HG03060 (cell line): ENCODE data around the gene NAIF1.
"Not testable (repeated sequence)": the region's sequence is repeated elsewhere in the genome, so short reads cannot be mapped to it uniquely, and the experiment has no call there.

Experiments used
- ATAC-seq: cut with Tn5 transposase; IDR thresholded peaks from one replicate; pipeline ENCODE4 v1.9.1; 2021; ENCODE audit warnings: low read depth, moderate number of reproducible peaks; ENCODE audit not compliant: unreplicated experiment

NAIF1 gene

DNA sequence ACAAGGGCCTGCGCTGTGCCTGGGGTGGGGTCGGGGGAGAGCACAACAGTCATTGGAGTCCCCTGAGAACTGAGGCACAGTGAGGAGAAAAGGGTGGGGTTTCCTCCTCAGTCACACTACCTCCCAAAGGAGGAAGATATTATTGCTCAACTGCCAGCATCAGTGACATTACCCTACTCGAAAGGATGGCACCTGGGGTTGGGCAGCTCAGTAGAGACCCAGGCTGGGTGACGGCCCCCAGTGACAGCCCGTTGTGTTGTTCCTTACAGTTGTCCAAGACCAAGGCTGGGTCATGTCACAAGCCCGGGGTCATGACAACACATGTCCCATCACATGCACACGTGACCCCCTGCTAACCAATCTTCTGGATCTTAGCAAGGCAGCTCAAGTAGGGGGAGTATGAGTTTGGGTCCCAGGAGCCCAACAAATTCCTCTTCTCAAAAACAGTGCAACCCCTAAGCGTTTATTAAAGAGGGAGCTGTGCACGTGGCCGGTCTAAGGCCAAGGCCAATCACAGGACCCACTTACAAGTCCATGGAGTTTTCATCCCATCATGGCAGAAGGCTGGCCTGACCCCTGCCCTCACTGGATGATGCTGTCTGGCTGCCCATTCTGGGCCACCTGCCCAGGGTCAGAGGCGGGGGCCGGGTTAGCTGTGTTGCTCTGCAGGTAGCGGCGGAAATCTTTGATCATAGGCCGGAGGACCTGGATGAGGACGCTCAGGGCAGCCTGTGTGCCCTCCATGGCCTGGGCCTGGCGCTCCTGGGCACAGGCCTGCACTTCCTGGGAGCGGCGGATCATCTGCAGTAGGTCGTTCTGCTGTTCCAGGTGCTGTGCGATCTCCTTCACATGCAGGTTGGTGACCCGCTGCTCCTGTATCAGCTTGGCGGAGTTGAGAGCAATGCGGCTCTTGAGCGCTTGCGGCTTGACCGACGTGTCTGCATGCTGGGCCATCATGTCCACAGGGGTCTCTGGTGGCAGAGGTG, 4.0 kb downstream of the NAIF1 start:
- no peak for ATAC-seq

DNA sequence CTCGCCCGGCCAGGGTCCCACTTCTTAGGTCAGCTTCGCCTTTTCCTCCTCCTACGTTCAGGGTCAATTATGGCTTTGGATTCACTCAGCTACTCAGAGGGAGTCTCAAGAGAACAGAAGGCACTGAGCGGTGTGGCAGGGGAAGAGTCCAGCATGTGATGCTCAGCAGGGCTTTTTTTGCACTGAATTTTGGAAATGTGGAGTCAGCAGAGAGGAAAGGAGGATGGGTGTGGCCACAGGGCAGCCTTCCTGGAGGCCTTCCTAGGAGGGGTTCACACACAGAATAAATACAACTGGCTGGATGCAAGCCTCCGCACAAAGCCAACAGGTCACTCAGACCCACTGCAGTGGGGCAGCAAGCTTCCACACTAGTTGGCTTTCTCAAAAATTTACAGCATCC, 4.8 kb downstream of the NAIF1 start:
- no peak for ATAC-seq

DNA sequence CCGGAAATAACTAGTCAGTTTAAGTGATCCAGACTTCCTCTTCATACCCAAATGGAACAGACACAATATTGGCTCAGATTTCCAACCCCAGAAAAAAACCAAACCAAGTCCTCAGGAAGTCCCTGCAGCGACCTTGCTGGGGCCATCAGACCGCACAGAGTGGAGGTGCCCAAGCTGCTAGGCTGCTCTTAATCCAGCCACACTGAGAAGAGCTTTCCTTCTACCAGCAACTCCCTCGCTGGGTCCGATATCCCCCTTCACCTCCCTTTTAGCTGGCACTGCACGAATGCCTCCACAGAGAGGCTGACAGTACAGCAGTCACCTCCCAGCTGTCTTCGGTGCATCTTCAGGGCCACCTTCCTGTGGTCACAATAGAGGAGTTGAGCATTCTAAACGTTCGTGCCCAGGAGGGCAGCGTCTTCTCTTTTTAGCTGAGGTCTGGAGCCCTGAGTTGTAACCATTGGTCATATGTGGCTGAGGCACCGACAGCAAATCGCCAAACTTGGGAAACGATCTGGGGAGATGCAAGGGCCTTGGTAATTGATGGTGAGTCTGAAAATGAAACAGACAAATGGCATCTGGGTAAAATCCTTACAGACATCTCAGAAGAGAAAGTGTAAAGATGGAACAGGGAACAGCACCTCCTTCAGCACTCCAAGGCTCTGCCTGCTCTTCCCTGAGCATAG, 5.7 kb downstream of the NAIF1 start:
- ATAC-seq, result no peak

DNA sequence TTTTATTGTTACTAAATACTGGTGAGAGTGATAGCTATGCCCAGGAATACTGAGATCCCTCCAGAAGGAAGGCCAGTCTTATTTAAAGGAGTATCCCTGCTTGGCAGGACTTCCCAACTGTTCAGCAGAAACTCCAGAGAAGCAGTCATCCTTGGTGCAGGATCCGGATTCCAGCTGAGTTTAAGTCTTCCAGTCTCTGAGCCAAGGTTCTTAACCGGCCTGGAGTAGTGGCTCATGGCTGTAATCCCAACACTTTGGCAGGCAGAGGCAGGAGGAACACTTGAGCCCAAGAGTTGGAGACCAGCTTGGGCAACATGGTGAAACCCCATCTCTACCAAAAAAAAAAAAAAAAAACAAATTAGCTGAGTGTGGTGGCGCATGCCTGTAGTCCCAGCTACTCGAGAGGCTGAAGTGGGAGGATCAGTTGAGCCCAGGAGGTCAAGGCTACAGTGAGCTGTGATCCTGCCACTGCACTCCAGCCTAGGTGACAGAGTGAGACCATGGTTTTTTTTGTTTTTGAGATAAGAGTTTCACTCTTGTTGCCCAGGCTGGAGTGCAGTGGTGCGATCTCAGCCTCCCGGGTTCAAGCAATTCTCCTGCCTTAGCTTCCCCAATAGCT, 7.6 kb downstream of the NAIF1 start:
- no peak for ATAC-seq

DNA sequence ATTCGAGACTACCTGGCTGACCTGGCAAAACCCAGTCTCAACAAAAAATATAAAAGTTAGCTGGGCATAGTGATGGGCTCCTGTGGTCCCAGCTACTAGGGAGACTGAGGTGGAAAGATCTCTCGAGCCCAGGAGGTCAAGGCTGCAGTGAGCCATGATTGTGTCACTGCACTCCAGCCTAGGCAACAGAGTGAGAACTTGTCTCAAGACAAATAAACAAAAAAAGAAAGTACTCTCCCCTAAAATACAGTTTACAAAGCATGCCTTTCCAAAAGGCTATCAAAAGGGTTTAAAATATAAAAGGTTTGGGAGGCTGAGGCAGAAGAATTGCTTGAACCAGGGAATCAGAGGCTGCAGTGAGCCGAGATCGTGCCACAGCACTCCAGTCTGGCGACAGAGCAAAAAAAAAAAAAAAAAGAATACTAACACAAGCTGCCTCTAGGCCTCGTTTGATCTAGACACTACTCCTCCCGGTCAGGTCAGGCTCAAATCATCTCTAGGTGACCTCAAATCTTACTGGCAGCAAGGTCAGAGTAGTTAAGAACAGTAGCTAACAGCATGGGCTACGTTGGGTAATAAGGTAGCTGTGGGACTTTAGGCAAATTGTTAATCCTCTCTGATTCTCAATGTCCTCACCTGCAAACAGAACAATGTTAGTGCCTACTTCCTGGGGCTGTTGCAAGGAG, 9.3 kb downstream of the NAIF1 start:
- ATAC-seq, result no peak

DNA sequence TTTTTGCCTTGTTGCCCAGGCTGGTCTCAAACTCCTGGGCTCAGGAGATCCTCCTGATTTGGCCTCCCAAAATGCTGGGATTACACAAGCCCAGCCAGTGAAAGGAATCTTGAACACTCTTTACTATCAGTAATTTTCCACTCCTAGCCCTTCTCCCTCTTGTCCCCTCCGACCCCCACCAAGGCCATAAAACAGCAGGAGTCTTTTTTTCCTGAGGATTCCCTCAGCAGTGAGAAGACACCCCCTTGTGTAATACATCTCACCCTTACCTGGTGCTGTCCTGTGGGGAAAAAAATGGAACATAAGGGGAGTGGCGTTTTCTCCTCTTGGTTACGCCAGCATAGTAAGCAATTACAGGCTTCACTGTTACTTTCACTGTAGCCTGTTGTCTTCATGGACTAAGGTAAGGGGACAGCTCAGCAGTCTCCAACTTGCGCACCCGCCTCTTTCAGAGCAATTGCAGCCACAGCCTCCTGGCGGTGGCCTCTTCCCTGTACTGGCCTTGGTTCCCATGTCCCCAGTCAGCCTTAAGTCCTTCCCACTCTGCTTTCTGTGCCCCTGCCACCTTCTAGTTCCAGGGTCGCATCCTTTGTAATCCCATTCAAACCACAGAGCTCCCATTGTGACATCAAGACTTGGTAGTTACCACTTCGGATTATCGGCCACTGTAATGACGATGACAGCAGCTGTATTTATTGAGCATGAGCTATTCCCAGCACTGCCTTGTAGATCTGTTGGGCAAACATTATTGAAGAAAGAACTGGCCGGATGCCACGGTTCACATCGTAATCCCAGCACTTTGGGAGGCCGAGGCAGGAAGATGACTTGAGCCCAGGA, 10.0 kb downstream of the NAIF1 start:
- ATAC-seq, result no peak

DNA sequence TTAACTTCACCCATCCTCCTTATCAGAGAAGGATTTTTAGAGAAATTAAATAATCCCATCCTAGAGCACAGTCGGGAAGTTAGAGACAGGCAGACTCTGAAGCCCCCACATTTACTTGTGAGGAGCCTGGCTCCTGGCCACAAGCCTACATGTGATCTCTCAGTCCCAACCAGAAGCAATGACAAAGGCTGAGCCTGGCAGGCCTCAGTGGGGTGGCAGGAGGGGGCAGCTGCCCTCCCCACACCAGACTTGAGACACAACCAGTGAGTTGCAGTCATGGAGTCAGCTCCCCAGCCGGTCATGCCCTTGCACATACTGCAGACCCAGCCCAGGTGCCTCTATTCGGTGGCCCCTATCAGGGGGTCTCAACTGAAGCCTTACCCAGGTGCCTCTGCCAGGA, 11.0 kb downstream of the NAIF1 start:
- no peak for ATAC-seq

DNA sequence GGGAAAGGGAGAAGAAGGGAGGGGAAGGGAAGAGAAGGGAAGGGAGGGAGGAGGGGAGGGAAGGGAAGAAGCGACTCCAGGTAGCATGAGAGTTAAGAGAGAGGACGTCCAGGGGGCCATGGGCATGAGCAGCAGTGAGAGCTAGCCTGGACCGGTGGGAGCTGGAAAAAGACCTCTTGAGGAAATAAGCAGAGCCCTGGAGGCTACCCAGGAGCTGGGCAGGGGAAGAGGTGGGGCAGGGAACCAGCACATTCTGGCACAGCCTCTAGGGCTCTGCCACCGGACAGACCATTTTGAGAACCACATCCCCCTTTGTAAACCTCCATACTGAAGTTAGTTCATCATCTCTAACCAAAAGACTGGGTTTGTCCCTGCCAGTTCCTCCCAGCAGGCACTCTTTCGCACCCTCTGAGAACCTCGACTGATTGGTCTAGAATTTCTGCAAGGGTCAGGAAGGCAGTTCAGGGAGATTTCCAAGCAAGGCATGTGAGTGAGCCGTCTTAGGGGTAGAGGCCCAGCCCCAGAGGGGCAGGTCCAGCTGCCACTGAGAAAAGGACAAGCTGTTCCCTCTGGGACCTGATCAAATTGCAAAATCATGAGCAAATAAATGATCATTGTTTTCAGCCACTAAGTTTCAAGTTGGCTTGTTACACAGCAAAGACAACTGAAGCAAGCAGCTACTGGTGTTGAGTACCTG, 11.6 kb downstream of the NAIF1 start:
- no peak for ATAC-seq

DNA sequence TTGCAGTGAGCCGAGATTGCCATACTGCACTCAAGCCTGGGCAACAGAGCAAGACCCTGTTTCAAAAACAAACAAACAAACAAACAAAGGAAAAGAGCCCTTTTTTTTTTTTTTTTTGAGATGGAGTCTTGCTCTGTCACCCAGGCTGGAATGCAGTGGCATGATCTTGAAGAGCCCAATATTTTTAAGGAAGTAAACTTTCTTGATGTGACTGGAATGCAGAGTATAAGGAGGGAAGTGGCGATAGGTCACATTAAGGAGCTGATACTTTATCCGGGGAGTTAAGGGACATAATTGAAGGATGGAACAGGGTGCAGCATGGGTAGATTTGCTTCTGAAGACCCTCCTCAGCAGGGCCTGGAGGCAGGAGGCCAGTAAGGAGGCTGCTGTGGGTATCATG, 13.0 kb downstream of the NAIF1 start:
- ATAC-seq, result no peak

DNA sequence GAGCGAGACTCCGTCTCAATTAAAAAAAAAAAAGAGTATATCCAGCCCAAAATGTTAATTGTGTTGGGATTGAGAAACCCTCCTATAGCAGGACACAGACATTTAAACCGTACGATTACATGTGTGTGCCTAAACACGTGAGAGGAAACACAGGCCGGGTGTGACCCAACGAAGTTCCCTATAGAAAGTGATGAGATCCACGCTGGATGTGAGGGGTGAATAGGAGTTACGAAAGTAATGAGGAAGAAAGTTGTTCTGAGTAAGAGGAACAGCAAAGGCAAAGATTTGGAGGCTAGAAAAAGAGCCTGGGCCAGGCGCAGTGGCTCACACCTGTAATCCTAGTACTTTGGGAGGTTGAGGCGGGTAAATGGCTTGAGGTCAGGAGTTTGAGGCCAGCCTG, 13.6 kb downstream of the NAIF1 start:
- no peak for ATAC-seq

DNA sequence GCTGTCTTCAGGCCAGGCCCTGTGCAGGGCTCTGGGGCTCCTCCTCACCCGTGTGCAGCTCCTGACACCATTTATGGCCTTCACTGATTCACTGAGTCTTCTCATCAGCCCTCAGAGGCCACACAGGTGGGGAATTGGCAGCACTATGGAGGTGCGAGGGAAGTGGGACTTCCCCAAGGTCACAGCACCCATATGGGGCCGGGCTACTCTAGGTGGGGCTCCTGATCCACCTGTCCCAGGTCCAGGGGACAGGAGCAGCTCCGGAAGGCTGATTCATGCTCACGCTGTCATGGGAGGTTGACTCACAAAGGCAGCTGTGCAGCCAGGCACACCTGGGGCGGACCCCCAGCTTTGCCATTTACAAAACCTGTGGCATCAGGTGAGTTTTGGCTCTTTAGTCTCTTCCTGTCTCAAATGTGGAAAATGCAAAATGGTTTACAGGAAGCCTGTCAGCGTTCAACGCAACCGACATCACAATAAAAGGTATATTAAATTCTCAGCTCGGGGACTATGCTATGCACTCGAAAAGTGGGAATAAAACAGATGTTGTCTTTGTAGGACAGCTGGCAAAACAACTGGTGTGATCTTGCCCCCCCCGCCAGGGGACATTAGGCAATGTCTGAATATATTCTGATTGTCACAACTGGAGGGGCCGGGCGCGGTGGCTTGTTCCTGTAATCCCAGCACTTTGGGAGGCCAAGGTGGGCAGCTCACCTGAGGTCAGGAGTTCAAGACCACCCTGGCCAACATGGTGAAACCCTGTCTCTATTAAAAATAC, 15.0 kb downstream of the NAIF1 start:
- ATAC-seq, result no peak

DNA sequence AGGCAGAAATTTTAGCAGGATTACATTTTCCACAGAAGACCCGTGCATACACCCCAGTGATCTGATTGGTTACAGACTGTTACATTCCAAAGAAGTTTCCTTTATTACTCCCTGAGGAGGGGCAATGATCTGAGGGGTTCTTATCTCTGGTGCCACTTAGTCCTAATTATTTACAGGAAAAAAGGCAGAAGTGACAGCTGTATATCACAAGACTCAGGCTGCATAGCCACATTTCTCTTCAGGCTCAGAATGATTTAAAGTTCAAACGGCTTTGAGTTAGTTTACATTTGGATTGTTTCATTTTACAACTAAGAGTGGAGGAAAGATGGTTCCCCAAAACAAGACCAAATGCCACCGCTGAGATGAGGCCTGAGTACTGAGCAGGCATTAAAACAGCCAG, 17.3 kb downstream of the NAIF1 start:
- no peak for ATAC-seq

DNA sequence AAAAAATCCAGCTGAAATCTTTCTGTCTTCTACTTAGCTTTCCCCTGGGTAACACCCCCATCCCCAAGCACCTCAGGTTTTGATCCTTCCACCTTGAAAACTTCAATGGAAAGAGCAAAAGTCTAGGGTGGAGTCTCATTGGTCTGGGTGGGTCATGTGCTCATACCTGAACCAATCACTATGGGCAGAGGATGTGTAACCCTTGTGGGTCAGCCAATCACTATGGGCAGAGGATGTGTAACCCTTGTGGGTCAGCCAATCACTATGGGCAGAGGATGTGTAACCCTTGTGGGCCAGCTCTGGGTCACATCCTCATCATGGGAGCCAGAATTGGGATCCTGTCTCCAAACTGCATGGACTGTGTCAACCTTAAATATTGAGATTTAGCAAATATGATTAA, 18.5 kb downstream of the NAIF1 start:
- no peak for ATAC-seq

DNA sequence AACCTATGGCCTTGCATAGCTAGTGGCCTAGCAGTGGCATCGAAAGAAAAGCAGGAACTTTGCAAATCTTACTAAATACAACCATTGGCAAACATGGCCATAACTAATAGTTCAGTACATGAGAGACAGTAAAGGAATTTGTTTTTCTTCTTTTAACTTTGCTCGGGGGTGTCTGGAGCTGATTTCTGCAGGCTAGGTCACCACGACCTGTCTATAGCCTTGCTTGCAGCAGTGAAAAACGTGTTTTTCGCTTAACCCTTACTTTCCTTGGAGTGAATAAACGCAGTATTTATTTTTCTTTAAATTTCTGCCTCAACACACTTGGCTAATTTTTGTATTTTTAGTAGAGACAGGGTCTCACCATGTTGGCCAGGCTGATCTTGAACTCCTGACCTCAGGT, 19.9 kb downstream of the NAIF1 start:
- ATAC-seq, result no peak

DNA sequence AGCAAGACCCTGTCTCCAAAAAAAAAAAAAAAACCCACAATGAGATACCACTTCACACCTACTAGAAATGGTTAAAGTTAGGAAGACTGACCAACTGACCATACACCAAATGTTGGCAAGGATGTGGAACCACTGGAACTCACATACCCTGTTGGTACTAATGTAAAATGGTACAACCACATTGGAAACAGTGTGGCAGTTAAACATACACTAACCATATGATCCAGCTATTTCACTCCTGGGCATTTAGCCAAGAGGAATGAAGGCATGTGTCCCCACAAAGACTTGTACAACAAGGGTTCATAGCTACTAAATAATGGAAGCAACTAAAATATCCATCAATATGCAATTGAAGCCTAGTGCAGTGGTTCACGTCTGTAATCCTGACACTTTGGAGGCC, 21.3 kb downstream of the NAIF1 start:
- ATAC-seq, result no peak

DNA sequence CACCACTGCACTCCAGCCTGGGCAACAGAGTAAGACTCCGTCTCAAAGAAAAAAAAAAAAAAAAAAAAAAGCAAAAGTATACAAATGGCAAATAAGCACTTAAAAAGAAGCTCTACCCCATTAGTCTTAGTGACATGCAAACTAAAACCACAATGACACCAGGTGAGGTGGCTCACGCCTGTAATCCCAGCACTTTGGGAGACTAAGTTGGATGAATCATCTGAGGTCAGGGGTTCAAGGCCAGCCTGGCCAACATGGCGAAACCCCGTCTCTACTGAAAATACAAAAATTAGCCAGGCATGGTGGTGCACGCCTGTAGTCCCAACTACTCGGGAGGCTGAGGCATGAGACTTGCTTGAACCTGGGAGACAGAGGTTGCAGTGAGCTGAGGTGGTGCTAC, 21.7 kb downstream of the NAIF1 start:
- not testable (repeated sequence) for ATAC-seq

DNA sequence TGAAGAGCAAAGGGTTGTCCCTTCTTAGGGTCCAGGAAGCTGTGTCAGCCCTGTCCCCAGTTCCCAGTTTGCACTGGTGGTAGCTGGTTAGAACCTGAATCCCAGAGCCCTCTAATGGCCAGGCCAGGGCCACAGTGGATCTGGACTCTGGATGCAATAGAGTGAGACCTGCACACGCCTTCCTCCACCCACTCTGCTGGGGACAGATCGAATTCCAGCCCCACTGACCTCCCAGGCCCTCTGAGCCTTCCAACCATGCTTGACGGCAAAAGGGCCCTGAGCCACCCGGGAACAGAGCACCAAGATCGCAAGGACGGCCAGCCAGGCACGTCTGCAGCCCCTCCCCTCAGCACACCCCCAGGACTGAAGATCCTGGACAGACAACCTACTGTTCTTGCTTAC, 23.7 kb downstream of the NAIF1 start:
- no peak for ATAC-seq

DNA sequence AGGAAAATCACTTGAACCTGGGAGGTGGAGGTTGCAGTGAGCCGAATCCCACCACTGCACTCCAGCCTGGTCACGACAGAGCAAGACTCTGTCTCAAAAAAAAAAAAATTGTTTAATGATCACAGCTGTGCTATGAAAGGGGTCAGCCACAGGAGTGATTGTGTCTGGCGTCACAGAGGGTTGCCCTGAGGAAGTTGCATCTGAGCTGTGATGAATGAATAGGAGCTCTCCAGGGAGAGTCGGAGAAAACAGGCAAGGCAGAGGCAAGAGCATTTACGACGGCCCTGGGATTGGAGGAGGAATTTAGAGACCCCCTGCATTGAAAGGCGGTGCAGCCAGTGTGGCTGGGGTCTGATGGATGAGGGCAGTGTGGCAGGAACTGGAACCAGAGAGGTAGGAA, 25.1 kb downstream of the NAIF1 start:
- ATAC-seq, result no peak

DNA sequence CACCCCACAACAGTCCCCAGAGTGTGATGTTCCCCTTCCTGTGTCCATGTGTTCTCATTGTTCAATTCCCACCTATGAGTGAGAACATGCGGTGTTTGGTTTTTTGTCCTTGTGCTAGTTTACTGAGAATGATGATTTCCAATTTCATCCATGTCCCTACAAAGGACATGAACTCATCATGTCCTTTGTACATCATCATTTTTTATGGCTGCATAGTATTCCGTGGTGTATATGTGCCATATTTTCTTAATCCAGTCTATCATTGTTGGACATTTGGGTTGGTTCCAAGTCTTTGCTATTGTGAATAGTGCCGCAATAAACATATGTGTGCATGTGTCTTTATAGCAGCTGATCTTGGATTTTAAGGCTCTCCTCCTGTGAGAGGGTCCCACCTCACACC, 26.3 kb downstream of the NAIF1 start:
- not testable (repeated sequence) for ATAC-seq
